Mucosa of stomach (tissue), 1 donor: ENCODE data around the gene SFXN4.
"Not testable (repeated sequence)": the region's sequence is repeated elsewhere in the genome, so short reads cannot be mapped to it uniquely, and the experiment has no call there.

Experiments
- H3K27me3 ChIP-seq: one replicate; pipeline ENCODE4 v1.7.0; 2013; ENCODE audit warnings: mild to moderate bottlenecking, low read length; ENCODE audit not compliant: control insufficient read depth, insufficient read depth
- H3K36me3 ChIP-seq: one replicate; pipeline ENCODE4 v1.7.0; 2013; ENCODE audit warnings: low read length; ENCODE audit not compliant: control insufficient read depth, insufficient read depth
- H3K4me1 ChIP-seq: one replicate; pipeline ENCODE4 v1.7.0; 2013; ENCODE audit warnings: mild to moderate bottlenecking, low read length; ENCODE audit not compliant: control insufficient read depth, insufficient read depth
- H3K4me3 ChIP-seq: one replicate; pipeline ENCODE4 v1.7.0; 2013; ENCODE audit warnings: low read length
- H3K9ac ChIP-seq: one replicate; pipeline ENCODE4 v1.7.0; 2013; ENCODE audit warnings: mild to moderate bottlenecking, low read length, moderate library complexity
- H3K9me3 ChIP-seq: one replicate; pipeline ENCODE4 v1.7.0; 2013; ENCODE audit warnings: mild to moderate bottlenecking, low read length, moderate library complexity; ENCODE audit not compliant: control insufficient read depth
- donor health status: Pancreatic carcinoma.

The SFXN4 gene

GRCh38 chr10:119153661-119154060, 11.9 kb downstream of the SFXN4 start:
- H3K4me1 ChIP-seq, result no peaks in the 10 kb centered on the region
- peaks cover 4% of the 10 kb centered on the region for H3K36me3 ChIP-seq
- no peak overlapping the region for H3K4me3 ChIP-seq
- no peaks in the 10 kb centered on the region for H3K27me3 ChIP-seq
- no peak overlapping the region for H3K9ac ChIP-seq
- H3K9me3 ChIP-seq, result no peaks in the 10 kb centered on the region

GRCh38 chr10:119153041-119153440, 12.5 kb downstream of the SFXN4 start:
- Histone ChIP-seq H3K4me3 (no peak overlapping the region), H3K9me3 (no peaks in the 10 kb centered on the region), H3K9ac (no peak overlapping the region), H3K36me3 (peaks cover 4% of the 10 kb centered on the region), H3K27me3 (no peaks in the 10 kb centered on the region), H3K4me1 (no peaks in the 10 kb centered on the region)

- H3K9me3 ChIP-seq, H3K36me3 ChIP-seq, H3K4me3 ChIP-seq, H3K4me1 ChIP-seq, H3K9ac ChIP-seq, H3K27me3 ChIP-seq: not testable (repeated sequence)
Measured at GRCh38 chr10:119151601-119152000, 13.9 kb downstream of the SFXN4 start.

GRCh38 chr10:119149729-119150128, 15.8 kb downstream of the SFXN4 start:
- Histone ChIP-seq H3K27me3 (no peaks in the 10 kb centered on the region), H3K9me3 (no peaks in the 10 kb centered on the region), H3K36me3 (no peaks in the 10 kb centered on the region), H3K9ac (no peak overlapping the region), H3K4me1 (no peaks in the 10 kb centered on the region), H3K4me3 (no peak overlapping the region)

- H3K9me3 ChIP-seq, result no peaks in the 10 kb centered on the region
- H3K9ac ChIP-seq, result no peak overlapping the region
- H3K27me3 ChIP-seq, result no peaks in the 10 kb centered on the region
- H3K4me3 ChIP-seq, result no peak overlapping the region
- H3K4me1 ChIP-seq, result no peaks in the 10 kb centered on the region
- H3K36me3 ChIP-seq, result no peaks in the 10 kb centered on the region
Measured at GRCh38 chr10:119149157-119149556, 16.4 kb downstream of the SFXN4 start.

GRCh38 chr10:119143657-119144056, 21.9 kb downstream of the SFXN4 start:
- Histone ChIP-seq H3K36me3 (no peaks in the 10 kb centered on the region), H3K9me3 (no peaks in the 10 kb centered on the region), H3K9ac (no peak overlapping the region), H3K27me3 (no peaks in the 10 kb centered on the region), H3K4me3 (no peak overlapping the region), H3K4me1 (no peaks in the 10 kb centered on the region)

- H3K4me3 ChIP-seq, result no peak overlapping the region
- H3K36me3 ChIP-seq, result no peaks in the 10 kb centered on the region
- no peak overlapping the region for H3K9ac ChIP-seq
- H3K9me3 ChIP-seq, result no peaks in the 10 kb centered on the region
- H3K27me3 ChIP-seq, result no peaks in the 10 kb centered on the region
- H3K4me1 ChIP-seq, result no peaks in the 10 kb centered on the region
Measured at GRCh38 chr10:119140603-119141245, 24.8 kb downstream of the SFXN4 start.

GRCh38 chr10:119139464-119140067, 25.9 kb downstream of the SFXN4 start:
- no peak overlapping the region for H3K9ac ChIP-seq
- H3K4me1 ChIP-seq, result no peaks in the 10 kb centered on the region
- no peaks in the 10 kb centered on the region for H3K27me3 ChIP-seq
- H3K9me3 ChIP-seq, result no peaks in the 10 kb centered on the region
- H3K4me3 ChIP-seq, result no peak overlapping the region
- no peaks in the 10 kb centered on the region for H3K36me3 ChIP-seq

GRCh38 chr10:119138346-119139306, 26.9 kb downstream of the SFXN4 start:
- H3K9ac ChIP-seq, result no peak overlapping the region
- no peaks in the 10 kb centered on the region for H3K4me1 ChIP-seq
- H3K27me3 ChIP-seq, result no peaks in the 10 kb centered on the region
- H3K9me3 ChIP-seq, result no peaks in the 10 kb centered on the region
- H3K36me3 ChIP-seq, result no peaks in the 10 kb centered on the region
- no peak overlapping the region for H3K4me3 ChIP-seq

- H3K9me3 ChIP-seq, H3K9ac ChIP-seq, H3K36me3 ChIP-seq, H3K4me1 ChIP-seq, H3K27me3 ChIP-seq, H3K4me3 ChIP-seq: not testable (repeated sequence)
Measured at GRCh38 chr10:119137878-119138277, 27.6 kb downstream of the SFXN4 start.

GRCh38 chr10:119136084-119136483, 29.4 kb downstream of the SFXN4 start:
- H3K4me1 ChIP-seq, result no peaks in the 10 kb centered on the region
- H3K9ac ChIP-seq, result no peak overlapping the region
- H3K9me3 ChIP-seq, result no peaks in the 10 kb centered on the region
- H3K4me3 ChIP-seq, result no peak overlapping the region
- H3K36me3 ChIP-seq, result peaks cover 6% of the 10 kb centered on the region
- no peaks in the 10 kb centered on the region for H3K27me3 ChIP-seq

- Histone ChIP-seq H3K9me3 (no peaks in the 10 kb centered on the region), H3K4me3 (no peak overlapping the region), H3K4me1 (no peaks in the 10 kb centered on the region), H3K36me3 (peaks cover 9% of the 10 kb centered on the region), H3K9ac (no peak overlapping the region), H3K27me3 (no peaks in the 10 kb centered on the region)
Measured at GRCh38 chr10:119135513-119135881, 30.0 kb downstream of the SFXN4 start.
